IPS-18a (cell line): Measurements from ENCODE around the gene ITPR2.
"Not testable (repeated sequence)": the region's sequence is repeated elsewhere in the genome, so short reads cannot be mapped to it uniquely, and the experiment has no call there.

Experiments used
- H3K27ac ChIP-seq: one replicate; pipeline ENCODE4 v1.5.1; 2013; ENCODE audit warnings: low read length
- H3K27me3 ChIP-seq: one replicate; pipeline ENCODE4 v1.6.1; 2013; ENCODE audit warnings: mild to moderate bottlenecking, low read length; ENCODE audit not compliant: control insufficient read depth, insufficient read depth
- H3K36me3 ChIP-seq: one replicate; pipeline ENCODE4 v1.6.1; 2013; ENCODE audit warnings: low read depth, low read length; ENCODE audit not compliant: control insufficient read depth
- H3K4me1 ChIP-seq: one replicate; pipeline ENCODE4 v1.6.1; 2013; ENCODE audit warnings: low read depth, low read length; ENCODE audit not compliant: control insufficient read depth
- H3K4me3 ChIP-seq: one replicate; pipeline ENCODE4 v1.5.1; 2013; ENCODE audit warnings: low read length
- H3K9ac ChIP-seq: one replicate; pipeline ENCODE4 v1.6.1; 2013; ENCODE audit warnings: mild to moderate bottlenecking, low read length, moderate library complexity
- H3K9me3 ChIP-seq: one replicate; pipeline ENCODE4 v1.6.1; 2013; ENCODE audit warnings: low read depth, low read length; ENCODE audit not compliant: control insufficient read depth

The ITPR2 gene

GRCh38 chr12:26762186-26762585 is 70.8 kb downstream of the ITPR2 start:
- H3K4me1 ChIP-seq: peaks cover under 1% of the 10 kb centered on the region
- H3K9ac ChIP-seq: no peak overlapping the region
- no peak overlapping the region for H3K27ac ChIP-seq
- no peaks in the 10 kb centered on the region for H3K36me3 ChIP-seq
- peaks cover 9% of the 10 kb centered on the region for H3K9me3 ChIP-seq
- no peak overlapping the region for H3K4me3 ChIP-seq
- H3K27me3 ChIP-seq: no peaks in the 10 kb centered on the region

GRCh38 chr12:26761775-26762174 is 71.2 kb downstream of the ITPR2 start:
- no peaks in the 10 kb centered on the region for H3K4me1 ChIP-seq
- no peak overlapping the region for H3K27ac ChIP-seq
- H3K27me3 ChIP-seq: no peaks in the 10 kb centered on the region
- peaks cover 9% of the 10 kb centered on the region for H3K9me3 ChIP-seq
- no peaks in the 10 kb centered on the region for H3K36me3 ChIP-seq
- no peak overlapping the region for H3K4me3 ChIP-seq
- H3K9ac ChIP-seq: no peak overlapping the region

GRCh38 chr12:26760657-26761293 is 72.2 kb downstream of the ITPR2 start:
- Histone ChIP-seq H3K4me3 (no peak overlapping the region), H3K27me3 (no peaks in the 10 kb centered on the region), H3K27ac (no peak overlapping the region), H3K36me3 (no peaks in the 10 kb centered on the region), H3K9ac (no peak overlapping the region), H3K9me3 (peaks cover 9% of the 10 kb centered on the region), H3K4me1 (no peaks in the 10 kb centered on the region)

GRCh38 chr12:26755362-26755761 is 77.6 kb downstream of the ITPR2 start:
- not testable (repeated sequence) for H3K27ac ChIP-seq, H3K36me3 ChIP-seq, H3K9ac ChIP-seq, H3K4me1 ChIP-seq, H3K27me3 ChIP-seq, H3K4me3 ChIP-seq
- peaks cover 20% of the 10 kb centered on the region for H3K9me3 ChIP-seq

- H3K27ac ChIP-seq: no peak overlapping the region
- H3K9me3 ChIP-seq: peaks cover 20% of the 10 kb centered on the region
- H3K27me3 ChIP-seq: no peaks in the 10 kb centered on the region
- H3K4me3 ChIP-seq: no peak overlapping the region
- no peaks in the 10 kb centered on the region for H3K4me1 ChIP-seq
- H3K9ac ChIP-seq: no peak overlapping the region
- no peaks in the 10 kb centered on the region for H3K36me3 ChIP-seq
These were observed 78.8 kb downstream of the ITPR2 start for GRCh38 chr12:26754148-26754547.

GRCh38 chr12:26751179-26751578 is 81.8 kb downstream of the ITPR2 start:
- H3K4me3 ChIP-seq: no peak overlapping the region
- H3K36me3 ChIP-seq: no peaks in the 10 kb centered on the region
- H3K27ac ChIP-seq: no peak overlapping the region
- H3K9me3 ChIP-seq: peaks cover 17% of the 10 kb centered on the region
- H3K4me1 ChIP-seq: peaks cover 13% of the 10 kb centered on the region
- no peak overlapping the region for H3K9ac ChIP-seq
- H3K27me3 ChIP-seq: no peaks in the 10 kb centered on the region

GRCh38 chr12:26750531-26751175 is 82.3 kb downstream of the ITPR2 start:
- Histone ChIP-seq H3K4me1 (peaks cover 14% of the 10 kb centered on the region), H3K4me3 (no peak overlapping the region), H3K27me3 (no peaks in the 10 kb centered on the region), H3K27ac (no peak overlapping the region), H3K9ac (no peak overlapping the region), H3K36me3 (no peaks in the 10 kb centered on the region), H3K9me3 (peaks cover 16% of the 10 kb centered on the region)

- no peaks in the 10 kb centered on the region for H3K27me3 ChIP-seq
- H3K9ac ChIP-seq: no peak overlapping the region
- no peak overlapping the region for H3K4me3 ChIP-seq
- peaks cover 7% of the 10 kb centered on the region for H3K9me3 ChIP-seq
- peaks cover 20% of the 10 kb centered on the region for H3K4me1 ChIP-seq
- H3K27ac ChIP-seq: no peak overlapping the region
- no peaks in the 10 kb centered on the region for H3K36me3 ChIP-seq
These were observed 83.2 kb downstream of the ITPR2 start for GRCh38 chr12:26749781-26750180.

- H3K27ac ChIP-seq: no peak overlapping the region
- H3K9me3 ChIP-seq: no peaks in the 10 kb centered on the region
- no peaks in the 10 kb centered on the region for H3K36me3 ChIP-seq
- H3K27me3 ChIP-seq: no peaks in the 10 kb centered on the region
- H3K9ac ChIP-seq: no peak overlapping the region
- H3K4me1 ChIP-seq: peaks cover 20% of the 10 kb centered on the region
- no peak overlapping the region for H3K4me3 ChIP-seq
These were observed 84.1 kb downstream of the ITPR2 start for GRCh38 chr12:26748741-26749431.

- H3K27me3 ChIP-seq: no peaks in the 10 kb centered on the region
- no peak overlapping the region for H3K4me3 ChIP-seq
- no peak overlapping the region for H3K9ac ChIP-seq
- no peaks in the 10 kb centered on the region for H3K9me3 ChIP-seq
- H3K36me3 ChIP-seq: no peaks in the 10 kb centered on the region
- H3K4me1 ChIP-seq: peaks cover 20% of the 10 kb centered on the region
- no peak overlapping the region for H3K27ac ChIP-seq
These were observed 84.6 kb downstream of the ITPR2 start for GRCh38 chr12:26748412-26748740.

- H3K36me3 ChIP-seq: no peaks in the 10 kb centered on the region
- no peak overlapping the region for H3K27ac ChIP-seq
- peaks cover 20% of the 10 kb centered on the region for H3K4me1 ChIP-seq
- no peaks in the 10 kb centered on the region for H3K27me3 ChIP-seq
- H3K4me3 ChIP-seq: no peak overlapping the region
- no peak overlapping the region for H3K9ac ChIP-seq
- H3K9me3 ChIP-seq: no peaks in the 10 kb centered on the region
These were observed 86.8 kb downstream of the ITPR2 start for GRCh38 chr12:26746121-26746714.
